T-helper 22 cell (primary cell): ENCODE results near the gene EFL1.
"Not testable (repeated sequence)": the region's sequence is repeated elsewhere in the genome, so short reads cannot be mapped to it uniquely, and the experiment has no call there.

Experiments
- DNase-seq: peaks from one replicate; pipeline ENCODE4 v3.0.0-alpha.2; 2020; ENCODE audit warnings: low read depth

Gene EFL1

DNA sequence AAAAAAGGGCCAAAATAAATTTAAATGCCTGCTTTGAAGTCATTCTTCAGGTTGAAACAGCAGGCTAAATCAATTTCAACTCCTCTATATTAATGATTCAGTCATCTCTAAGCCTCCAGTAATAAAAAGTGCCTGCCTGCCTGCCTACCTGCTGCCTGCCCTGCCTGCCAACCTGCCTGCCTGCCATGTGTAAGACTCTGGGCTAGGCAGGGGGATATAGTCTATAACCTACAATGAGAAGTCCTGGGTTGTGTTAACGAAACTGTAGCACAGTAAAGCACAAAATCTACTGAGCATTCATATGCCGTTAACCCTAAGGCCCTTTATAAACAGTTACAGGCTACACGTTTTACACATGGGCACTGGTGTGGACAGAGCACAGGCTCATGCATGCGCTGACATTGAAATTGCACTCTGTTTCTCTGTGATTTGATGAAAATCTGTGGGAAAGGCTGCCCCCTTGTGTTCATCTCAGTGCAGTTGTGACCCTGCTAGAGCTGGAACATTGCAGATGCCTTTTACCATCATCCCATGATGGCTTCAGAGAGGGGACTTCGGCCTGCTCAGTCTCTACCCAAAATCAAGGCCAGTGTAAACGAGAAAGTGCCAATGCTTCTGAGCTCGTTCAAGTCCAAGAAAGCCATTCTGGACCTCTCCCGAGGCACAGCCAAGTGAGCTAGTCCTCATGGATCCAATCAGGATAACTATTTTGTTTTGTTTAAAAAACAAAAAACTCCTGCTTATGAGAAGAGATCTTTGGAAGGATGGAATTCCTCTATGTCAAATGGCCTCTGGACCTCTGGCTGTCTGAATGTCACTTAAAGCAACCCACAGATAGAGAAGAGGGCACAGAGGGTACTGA, 64.6 kb downstream of the EFL1 start:
- DNase-seq: peak; percentile 0

DNA sequence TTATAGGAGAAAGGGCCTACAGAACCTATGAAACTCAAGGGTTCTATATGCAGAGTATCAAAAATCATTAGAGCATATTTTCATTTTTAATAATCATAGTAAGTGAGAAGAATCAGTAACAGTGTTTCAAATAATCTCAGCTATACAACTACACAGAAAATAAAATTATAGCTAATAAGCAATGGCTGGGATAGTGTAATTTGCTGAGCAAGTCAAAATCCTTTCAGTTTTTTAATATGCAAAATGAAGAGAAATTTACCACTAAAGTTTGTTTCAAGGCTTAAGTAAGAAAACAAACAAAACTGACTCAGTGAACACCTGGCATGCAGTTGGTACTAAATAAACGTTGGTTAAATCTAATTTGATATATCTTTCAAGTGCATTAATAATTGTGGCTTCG, 66.2 kb downstream of the EFL1 start:
- DNase-seq: no peak

DNA sequence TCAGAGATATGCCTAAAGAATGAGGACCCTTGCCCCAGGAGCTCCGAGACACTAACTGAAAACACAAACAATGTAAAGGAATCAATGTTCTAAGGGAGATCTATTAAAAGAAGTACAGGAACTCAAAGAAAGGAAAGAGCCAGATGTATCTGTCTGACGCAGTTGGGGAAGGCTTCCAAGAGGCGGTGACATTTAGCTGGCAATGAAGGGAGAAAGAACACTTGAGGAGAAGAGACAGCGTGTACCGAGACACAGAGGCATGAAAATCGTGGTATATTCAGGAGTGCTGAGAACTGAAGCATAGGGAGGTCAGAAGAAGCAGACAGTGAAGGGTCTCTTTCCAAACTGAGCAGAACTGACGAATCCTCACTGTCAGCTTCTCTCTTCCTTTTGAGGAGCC, 66.7 kb downstream of the EFL1 start:
- DNase-seq: not testable (repeated sequence)

DNA sequence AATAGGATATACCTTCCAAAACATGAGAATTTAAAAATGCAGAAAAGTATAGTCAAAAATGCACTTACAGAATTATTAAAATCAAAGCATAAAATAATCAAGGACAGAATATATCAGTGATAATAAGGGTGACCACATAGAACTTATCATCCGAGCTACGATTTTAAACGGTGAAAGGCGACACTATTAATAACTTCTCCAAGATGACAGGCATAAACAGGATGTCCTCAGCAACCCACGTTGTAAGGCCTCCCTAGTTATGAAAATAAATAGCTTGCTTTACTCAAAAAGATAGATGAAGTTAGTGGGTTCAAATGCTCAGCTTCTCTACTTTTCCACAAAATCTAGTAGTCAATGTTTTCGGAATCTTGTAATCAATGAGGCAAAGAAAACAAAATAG, 68.0 kb downstream of the EFL1 start:
- DNase-seq: not testable (repeated sequence)

DNA sequence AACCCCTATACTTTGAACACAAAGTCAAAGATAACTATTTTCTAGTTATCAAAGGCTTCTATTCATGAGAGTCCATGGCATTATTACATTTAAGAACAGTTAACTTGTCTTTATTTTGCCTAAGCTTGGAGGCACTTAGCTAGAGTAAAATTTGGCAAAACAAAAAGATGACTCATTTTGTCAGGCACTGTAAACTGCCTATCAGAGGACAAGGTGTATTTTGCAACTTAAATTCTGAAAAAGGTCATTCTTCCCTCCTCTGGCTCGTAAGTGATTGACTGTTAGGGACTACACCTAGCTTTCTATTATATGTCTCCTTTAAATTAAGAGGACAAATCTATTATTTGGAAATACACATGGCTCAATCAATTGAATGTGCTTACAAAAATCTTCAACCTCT, 69.1 kb downstream of the EFL1 start:
- not testable (repeated sequence) for DNase-seq

DNA sequence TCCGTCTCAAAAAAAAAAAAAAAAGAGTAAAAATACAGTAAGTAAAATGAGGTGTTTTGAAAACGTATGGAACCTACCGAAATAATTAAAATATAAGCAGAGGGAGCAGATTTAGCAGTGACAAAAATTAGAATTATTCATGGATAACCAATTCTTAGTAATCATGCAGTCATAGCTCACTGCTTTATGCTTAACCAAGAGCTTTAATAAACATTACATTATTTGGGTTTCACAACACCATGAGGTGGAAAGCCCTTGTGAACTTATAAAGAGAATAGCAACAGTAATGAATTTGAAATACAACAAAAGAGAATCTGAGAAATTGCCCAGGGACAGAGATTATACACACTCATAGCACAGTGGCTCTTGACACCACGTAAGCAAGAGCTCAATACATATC, 70.1 kb downstream of the EFL1 start:
- not testable (repeated sequence) for DNase-seq

DNA sequence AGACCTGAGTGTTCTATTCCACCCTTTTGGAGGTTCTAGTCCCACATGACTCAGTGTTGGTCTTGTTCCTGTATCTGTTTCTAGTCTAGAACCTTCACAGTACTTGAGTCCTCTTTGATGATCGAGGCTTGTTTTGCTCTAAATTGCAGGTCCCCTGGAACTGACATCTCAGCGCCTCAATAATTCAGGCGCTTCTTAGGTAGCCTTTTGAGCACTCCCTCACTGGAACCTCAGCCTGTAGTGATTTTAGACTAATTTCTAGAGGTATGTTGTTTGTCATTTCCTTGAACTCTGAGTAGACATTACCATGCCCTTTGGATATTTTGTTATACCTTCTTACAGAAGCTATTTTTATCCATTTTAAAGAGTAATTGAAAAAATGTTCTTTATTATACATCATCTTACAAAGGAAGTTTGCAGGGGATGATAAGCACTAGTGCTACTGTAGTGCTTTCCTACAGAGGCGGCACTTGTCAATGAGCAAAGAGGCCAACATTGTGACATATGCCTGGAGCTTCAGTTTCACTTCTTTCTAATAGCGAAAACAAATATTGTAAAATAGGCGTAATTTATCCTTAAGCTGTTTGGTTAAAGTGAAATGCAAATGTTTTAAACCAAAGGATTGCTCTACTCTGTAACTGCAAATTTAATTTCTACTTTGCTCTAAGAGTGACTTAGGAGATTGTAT, 75.7 kb downstream of the EFL1 start:
- DNase-seq: no peak

DNA sequence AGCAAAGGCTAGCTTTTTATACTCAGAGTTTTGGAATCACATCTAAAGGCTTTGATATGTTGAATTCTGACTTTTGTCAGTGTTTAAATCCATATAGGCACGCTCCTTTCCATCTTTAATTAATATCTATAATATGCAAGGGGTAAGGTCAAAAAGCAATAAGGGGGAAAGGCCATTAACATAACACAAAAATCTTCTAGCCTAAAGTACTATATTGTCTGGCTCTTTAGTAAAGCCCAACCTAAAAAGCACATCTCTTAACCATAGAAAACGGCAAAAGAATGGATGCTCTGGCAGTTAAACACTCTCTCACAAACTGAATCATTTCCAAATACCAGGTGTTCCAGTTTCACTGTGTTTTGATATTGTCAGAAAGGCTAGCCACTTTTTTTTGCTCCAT, 76.4 kb downstream of the EFL1 start:
- DNase-seq: no peak

DNA sequence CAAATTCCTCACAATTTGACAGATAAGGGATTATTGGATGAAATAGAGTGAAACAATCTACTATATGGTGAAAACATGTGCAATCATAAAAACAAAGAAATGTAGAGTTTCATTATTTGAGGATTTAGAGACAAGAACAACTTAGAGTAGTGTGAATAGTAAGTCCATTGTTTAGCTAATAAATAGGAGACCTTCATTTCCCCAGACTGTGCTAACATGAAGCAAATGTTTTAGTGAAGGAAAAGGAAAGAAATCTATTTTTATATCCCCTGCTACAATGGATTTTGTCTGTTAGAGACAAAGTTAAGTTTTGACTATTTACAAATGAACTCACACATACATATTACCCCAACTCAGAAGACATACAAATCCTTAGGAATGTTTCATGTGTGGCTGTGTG, 77.8 kb downstream of the EFL1 start:
- DNase-seq: no peak

DNA sequence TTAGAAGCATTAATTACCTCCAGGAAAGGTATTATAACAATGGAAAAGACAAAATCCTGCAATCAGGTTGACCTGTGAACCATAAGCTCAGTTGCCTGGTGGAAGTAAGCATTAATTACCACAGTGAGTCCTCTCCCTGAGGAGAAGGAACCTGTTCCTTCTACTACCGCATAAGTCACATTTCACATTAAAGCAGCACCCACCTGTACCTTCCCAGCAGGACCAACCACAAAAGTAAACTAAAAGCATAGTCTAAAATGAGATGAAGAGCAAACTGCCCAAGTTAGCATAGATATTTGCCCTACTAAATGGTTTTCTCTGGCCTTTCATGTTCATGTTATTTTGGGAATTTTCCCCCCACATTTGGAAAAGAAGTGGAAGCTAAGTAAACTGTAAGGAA, 78.2 kb downstream of the EFL1 start:
- DNase-seq: no peak

DNA sequence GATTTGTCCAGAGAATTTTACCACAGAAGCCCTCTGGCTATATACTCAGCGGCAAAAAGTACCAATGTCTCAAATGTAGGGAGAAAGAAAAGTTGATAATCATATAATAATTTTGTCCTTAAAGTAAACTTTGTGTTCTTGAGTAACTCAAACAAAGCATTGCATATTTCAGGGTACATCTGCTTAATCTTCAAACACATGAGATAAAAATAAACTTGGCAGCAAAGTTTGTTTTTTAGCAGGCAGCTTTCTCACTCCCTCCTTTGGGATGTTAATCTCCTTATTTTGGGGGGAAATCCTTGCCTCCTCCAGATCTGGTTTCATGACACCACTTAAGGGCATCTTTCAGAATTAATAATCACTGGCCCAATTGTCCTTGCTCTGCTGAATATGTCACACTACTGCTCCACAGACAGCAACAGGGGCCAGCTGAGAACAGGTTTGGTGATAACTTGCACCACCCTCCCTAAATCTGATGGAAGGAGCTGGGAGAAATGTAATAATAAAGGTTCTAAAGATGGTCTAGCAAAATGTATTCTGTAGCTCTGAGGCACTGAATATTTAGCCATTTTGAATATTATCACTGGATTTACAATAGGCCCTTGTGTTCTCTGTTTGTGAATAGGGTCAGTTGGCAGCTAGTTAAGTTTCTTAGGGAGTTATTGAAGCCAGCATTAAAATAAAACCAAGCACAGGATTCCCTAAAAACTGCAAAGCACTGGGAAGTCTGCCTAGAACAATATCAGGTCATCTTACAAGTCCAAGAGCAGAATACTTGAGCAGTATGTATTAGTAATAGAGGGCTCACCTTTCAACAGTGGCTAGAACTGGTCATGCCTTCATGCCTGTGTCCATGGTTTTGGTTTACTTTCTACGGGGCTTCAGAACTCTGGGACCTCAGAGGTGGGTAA, 79.2 kb downstream of the EFL1 start:
- no peak for DNase-seq

DNA sequence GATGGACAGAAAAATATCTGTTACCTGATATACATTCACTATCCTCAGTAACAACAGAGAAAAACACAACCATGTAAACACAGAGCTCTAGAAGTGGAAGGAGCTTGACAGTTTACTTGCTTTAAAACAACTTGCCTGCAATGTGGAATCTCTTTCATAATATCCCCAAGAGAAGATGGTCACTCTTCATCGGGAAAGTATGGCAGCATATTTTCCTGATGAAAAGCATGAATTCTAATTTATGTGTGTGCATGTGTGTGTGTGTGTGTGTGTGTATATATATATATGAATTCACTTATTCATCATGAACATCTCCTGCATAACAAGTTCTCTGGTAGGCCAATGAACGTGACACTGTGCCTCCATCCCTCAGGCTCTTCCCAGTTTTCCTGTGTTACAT, 81.2 kb downstream of the EFL1 start:
- no peak for DNase-seq

DNA sequence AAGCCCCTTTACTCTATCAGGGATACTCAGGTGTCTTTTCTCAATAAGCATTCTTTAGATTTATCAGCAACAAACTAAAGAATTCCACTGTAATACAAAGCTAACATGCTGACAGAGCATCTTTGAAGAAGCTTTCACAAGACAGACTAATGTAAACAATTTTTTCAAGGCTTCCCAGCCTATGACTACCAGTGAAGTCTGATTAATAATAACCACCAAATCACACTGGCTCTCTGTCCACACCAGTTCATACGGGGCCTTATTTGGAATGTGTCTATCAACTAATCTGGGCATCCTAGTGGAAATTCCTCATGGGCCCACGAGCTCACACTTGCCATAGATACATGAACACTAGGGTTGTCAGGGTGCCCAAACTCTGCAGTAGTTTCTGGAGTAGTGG, 84.5 kb downstream of the EFL1 start:
- DNase-seq: no peak

DNA sequence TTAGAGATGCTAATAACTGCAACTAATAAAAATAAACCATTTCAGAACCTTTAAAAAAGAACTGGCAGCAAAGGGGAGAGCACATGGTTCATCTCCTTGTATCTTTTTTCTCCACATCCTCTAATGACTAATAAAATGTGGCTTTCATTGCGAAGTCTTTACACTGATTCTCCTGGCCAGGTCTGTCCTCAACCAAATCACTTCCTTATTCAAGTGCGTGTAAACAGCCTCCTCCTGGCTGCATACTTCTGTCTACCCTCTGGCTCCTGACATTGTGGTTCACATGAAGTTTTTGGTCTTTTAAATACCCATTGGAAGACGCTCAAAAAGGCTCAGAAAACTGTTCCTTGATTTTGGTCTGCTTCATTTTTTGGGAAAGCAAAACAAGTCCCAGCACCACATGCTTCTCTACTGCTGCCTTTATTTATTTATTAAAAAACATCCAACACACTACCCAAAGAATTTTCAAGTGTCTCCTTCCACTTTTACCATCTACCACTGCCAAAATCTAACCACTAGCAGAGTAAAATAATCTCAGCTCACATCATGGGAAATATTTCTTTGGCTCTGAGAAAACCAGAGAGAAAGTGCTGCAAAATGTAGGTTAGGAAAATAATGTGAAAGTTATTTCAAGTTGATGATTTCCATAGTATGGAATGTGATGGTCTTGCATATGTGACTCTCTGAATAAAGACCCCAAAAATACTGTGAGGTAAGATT, 85.1 kb downstream of the EFL1 start:
- no peak for DNase-seq

DNA sequence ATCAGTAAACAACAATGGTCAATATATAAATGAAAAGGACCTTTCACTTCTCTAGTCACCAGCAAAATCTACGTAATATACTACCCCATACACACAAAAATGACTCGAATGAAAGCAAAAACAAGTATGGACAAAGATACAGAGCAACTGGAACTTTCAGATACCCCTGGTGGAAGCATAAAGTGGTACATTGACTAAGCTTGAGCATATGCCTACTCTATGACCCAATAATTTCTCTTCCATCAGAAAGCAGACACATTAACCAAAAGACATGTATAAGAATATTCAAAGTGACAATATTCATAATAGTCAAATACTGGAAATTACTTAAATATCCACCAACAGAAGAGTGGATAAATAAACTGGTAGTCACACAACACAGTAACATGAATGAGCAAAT, 86.0 kb downstream of the EFL1 start:
- no peak for DNase-seq

DNA sequence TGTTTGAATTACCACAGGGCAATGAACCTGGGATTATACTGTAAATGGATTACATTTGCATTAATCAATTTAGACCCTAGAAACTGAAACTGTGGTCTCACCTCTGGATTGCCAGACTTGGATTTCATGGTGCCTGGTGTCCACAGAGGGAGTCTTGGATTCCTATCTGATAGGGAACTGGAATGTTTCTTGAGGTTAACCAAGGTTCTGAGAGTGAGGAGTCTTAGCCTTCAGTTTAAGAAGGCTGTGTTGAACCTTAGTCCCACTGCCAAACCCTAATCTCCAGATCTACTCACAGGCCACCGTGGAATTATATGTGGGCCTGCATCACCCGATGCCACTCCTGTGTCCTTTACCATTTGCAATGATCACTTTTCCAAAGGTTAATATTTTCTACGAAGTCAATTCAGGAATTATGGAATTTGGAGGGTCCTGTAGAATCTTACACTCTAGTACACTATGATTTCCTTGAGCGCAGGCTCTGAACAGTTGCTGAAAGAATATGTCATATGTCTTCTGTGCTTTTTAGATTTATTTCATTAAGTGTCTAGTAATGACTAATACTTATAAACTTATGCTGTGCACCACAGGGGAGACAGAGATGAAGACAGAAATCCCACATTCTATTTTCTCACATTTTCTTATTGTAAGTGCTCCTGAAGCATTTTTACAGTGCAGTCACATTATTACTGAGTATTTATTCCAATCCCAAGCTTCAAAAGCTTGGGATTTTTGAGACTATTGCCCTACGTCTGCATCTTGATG, 87.9 kb downstream of the EFL1 start:
- no peak for DNase-seq

DNA sequence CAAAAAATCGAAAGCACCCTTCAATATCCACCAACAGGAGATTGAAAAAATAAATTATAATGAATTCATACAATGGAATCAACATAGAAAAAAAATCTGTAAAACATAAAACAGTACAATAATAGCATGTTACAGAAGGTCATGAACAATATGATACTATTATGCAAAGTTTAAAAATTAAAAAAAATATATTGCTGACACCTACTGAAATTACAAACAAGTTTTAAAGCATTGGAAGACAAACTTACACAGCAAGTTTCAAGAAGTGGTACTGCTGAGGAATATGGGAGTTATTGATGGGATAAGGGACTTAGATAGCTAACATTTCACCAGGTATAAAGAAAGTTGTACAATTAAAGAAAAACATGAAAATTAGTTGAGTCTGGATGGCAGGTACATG, 89.4 kb downstream of the EFL1 start:
- no peak for DNase-seq

DNA sequence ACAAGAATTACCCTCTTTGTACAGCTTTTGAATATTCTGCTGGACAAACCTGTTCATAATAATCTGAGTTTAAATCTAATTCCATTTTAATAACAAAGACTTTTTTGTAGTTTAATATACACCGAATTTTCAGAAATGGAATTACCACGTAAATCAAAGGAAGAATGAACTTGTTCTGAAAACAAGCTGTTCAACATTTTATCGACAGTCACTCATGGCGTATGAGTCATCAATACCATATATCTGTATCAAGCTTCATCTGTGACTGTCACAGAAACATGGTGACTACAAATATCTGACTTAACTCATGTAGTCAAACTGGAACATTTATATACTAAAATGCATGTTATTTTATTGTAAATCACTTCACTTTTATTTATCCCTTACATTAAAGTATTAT, 90.0 kb downstream of the EFL1 start:
- no peak for DNase-seq

DNA sequence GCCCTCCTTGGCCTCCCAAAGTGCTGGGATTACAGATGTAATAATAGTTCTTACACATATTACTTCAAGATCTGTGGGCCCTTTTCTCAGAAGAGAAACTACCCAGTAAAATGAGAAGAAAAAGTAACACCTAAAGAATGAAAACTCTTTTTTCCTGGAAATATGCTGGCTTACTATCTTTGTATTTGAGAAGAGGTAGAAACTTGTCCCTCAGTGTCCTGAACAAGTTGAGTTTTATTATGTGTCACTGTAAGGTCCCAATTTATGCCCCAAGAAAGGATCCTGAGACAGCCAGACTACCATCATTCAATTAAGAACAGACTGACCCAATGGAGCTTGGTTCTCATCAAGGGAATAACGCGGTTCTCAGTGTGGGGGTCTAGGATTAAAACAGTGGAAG, 93.8 kb downstream of the EFL1 start:
- no peak for DNase-seq

DNA sequence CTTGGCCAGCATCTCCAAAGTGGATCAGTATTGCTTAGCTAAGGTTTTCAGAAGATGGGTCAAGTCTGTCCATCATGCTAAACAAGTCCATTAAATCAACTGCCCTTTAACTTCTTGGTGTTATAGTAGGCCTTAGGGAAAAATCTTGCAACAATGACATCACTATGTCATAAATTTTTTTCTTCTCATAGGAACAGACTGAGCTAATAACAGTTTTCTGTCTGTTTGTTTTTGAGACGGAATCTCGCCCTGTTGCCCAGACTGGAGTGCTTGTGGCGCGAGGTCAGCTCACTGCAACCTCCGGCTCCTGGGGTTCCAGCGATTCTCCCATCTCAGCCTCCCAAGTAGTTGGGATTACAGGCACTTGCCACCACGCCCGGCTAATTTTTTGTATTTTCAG, 94.2 kb downstream of the EFL1 start:
- no peak for DNase-seq

DNA sequence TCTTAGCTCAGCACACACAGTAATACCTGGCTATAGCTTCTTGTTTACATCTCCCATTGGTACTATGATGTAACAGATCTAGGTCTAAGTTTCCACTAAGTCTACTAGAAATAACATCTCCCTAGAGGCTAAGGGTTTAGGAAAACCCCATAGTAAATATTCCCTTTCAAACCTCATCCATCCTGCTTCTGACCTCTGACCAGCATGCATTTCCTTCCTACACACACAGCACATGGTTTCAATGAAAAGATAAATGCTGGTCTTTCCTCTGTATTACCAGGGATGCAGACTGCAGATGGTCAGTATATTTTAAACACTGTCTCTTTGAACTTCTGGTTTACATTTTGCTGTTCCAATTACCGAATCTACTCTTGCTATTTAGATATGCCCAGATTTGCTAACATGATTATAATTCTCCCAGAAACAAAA, 96.6 kb downstream of the EFL1 start:
- DNase-seq: no peak
